Body of pancreas (tissue), 4 donors: ENCODE measurements around the gene ECD. TPM values are rescaled to one million over a fixed set of nuclear protein-coding genes. Genes with fewer than 3 reads are reported as not detected.
"Not testable (repeated sequence)": the region's sequence is repeated elsewhere in the genome, so short reads cannot be mapped to it uniquely, and the experiment has no call there.

Experiments used
- ATAC-seq: fragments of 150-250 bp; one replicate; pipeline ENCODE4 v1.9.1; 2016
- DNase-seq, 4 donors: peaks; one replicate each; pipeline ENCODE4 v3.0.0-alpha.2; 2019
- H3K27ac ChIP-seq, 4 donors: fragments of 200-600 bp; sonication (generic); 1 replicate in 3 of 4; 2 replicates in 1 of 4; pipeline versions ENCODE4 v1.5.1 to v1.6.1; 2016 to 2019; ENCODE audit warnings: mild to moderate bottlenecking in 1 of 4, mixed read lengths in 1 of 4, moderate library complexity in 1 of 4
- H3K27me3 ChIP-seq, 2 donors: fragments of 200-600 bp; sonication (generic); one replicate each; pipeline ENCODE4 v1.6.0; 2016; ENCODE audit warnings: mild to moderate bottlenecking in 1 of 2
- H3K36me3 ChIP-seq, 2 donors: fragments of 200-600 bp; sonication (generic); replicated peaks in 1 of 2; 2 replicates each; pipeline ENCODE4 v1.5.1; 2016; ENCODE audit warnings: low read depth in 2 of 2; ENCODE audit not compliant: insufficient read depth in 1 of 2
- H3K4me1 ChIP-seq: fragments of 200-600 bp; sonication (generic); one replicate; pipeline ENCODE4 v1.6.0; 2016
- H3K4me3 ChIP-seq, 2 donors: fragments of 200-600 bp; sonication (generic); 1 replicate in 1 of 2; 2 replicates in 1 of 2; pipeline ENCODE4 v1.5.1; 2016 to 2019
- H3K9me3 ChIP-seq, 3 donors: fragments of 200-600 bp; sonication (generic); 1 replicate in 2 of 3; 2 replicates in 1 of 3; pipeline ENCODE4 v1.5.1; 2016
- CTCF ChIP-seq, 7 experiments: fragments of 450-650 bp in 4 of 7; fragments of 200-600 bp in 3 of 7; sonication (generic) in 3 of 7; IDR thresholded peaks; one replicate each; pipeline ENCODE4 v1.5.1; 2016 to 2019; ENCODE audit warnings: antibody characterized with exemption in 7 of 7
- POLR2A ChIP-seq, 3 donors: fragments of 450-650 bp; IDR thresholded peaks; one replicate each; pipeline ENCODE4 v1.6.1; 2016; ENCODE audit warnings: antibody characterized with exemption in 3 of 3, mild to moderate bottlenecking in 2 of 3
- WGBS, 2 donors: methylation state at CpG; one replicate each; pipeline ENCODE4 v1.1.5; 2017; 5-methylcytosine and 5-hydroxymethylcytosine counted together
- intact Hi-C: fragments of 100-400 bp; cut with DNase I; formaldehyde crosslinking; loops from one replicate; pipeline ENCODE4 v1.15.1; 2023
- total RNA-seq, 2 donors: library from RNA; depleted of rRNA; stranded (reverse); fragments of >200 nt; gene quantifications; one replicate each; pipeline ENCODE4 v1.1.0, GENCODE V29; 2016

ECD gene
- total RNA-seq, 2 donors from 2014 or later, result 14.8 to 19.8 TPM

GRCh38 chr10:73159038-73159648 lies 8.7 kb downstream of the ECD start:
- TF ChIP-seq CTCF (IDR thresholded peaks at IDR 0.05), result peak; percentile 48 to 69 (median 60)
- no peak for TF ChIP-seq POLR2A (IDR thresholded peaks at IDR 0.05)
- Histone ChIP-seq H3K9me3 (no peaks in the 10 kb centered on the region), H3K27ac (no peak overlapping the region), H3K36me3 (peaks cover 0 to 15% of the 10 kb centered on the region in 2 donors), H3K27me3 (no peaks in the 10 kb centered on the region), H3K4me3 (no peak overlapping the region), H3K4me1 (peaks cover 12% of the 10 kb centered on the region)
- DNase-seq (peak; percentile 52 to 66 (median 62)), ATAC-seq (no peak)
- WGBS, 2 donors, result 8 to 14% methylated on average over 5 of the region's 5 CpGs
- intact Hi-C loops, result no loop called here

- Histone ChIP-seq H3K9me3 (no peaks in the 10 kb centered on the region), H3K27me3 (no peaks in the 10 kb centered on the region), H3K4me3 (no peak overlapping the region), H3K4me1 (no peaks in the 10 kb centered on the region), H3K27ac (no peak overlapping the region), H3K36me3 (peaks cover 0 to 9% of the 10 kb centered on the region in 2 donors)
- DNase-seq (no peak), ATAC-seq (no peak)
- TF ChIP-seq CTCF (IDR thresholded peaks at IDR 0.05), result no peak
- WGBS, 2 donors, result 80 to 93% methylated on average over 3 of the region's 3 CpGs
- intact Hi-C loops, result no loop called here
Measured at GRCh38 chr10:73156054-73156453, 11.8 kb downstream of the ECD start.

GRCh38 chr10:73152009-73152408 lies 15.8 kb downstream of the ECD start:
- ATAC-seq, result no peak
- no peak overlapping the region for H3K4me3 ChIP-seq
- H3K27ac ChIP-seq, result no peak overlapping the region
- TF ChIP-seq CTCF (IDR thresholded peaks at IDR 0.05), result no peak
- peaks cover 0 to 19% of the 10 kb centered on the region in 2 donors for H3K36me3 ChIP-seq
- no peak for DNase-seq
- 98 to 99% methylated on average over 3 of the region's 3 CpGs for WGBS, 2 donors
- H3K9me3 ChIP-seq, result no peaks in the 10 kb centered on the region
- intact Hi-C loops, result no loop called here
- H3K4me1 ChIP-seq, result no peaks in the 10 kb centered on the region
- H3K27me3 ChIP-seq, result no peaks in the 10 kb centered on the region

- ATAC-seq, H3K27ac ChIP-seq, H3K27me3 ChIP-seq, intact Hi-C loops, H3K9me3 ChIP-seq, DNase-seq, H3K4me1 ChIP-seq, H3K4me3 ChIP-seq: not testable (repeated sequence)
- WGBS, 2 donors, result 98 to 99% methylated on average over 5 to 7 of the region's 8 CpGs
- H3K36me3 ChIP-seq, result peaks cover 0 to 24% of the 10 kb centered on the region in 2 donors
Measured at GRCh38 chr10:73150633-73151413, 17.0 kb downstream of the ECD start.

- DNase-seq (no peak), ATAC-seq (no peak)
- Histone ChIP-seq H3K27me3 (no peaks in the 10 kb centered on the region), H3K9me3 (no peaks in the 10 kb centered on the region), H3K27ac (no peak overlapping the region), H3K4me1 (no peaks in the 10 kb centered on the region), H3K4me3 (no peak overlapping the region), H3K36me3 (peaks cover 4 to 37% of the 10 kb centered on the region in 2 donors)
- no peak for TF ChIP-seq POLR2A (IDR thresholded peaks at IDR 0.05)
- no peak for TF ChIP-seq CTCF (IDR thresholded peaks at IDR 0.05)
- 75 to 86% methylated on average over 3 of the region's 3 CpGs for WGBS, 2 donors
- intact Hi-C loops, result no loop called here
Measured at GRCh38 chr10:73141603-73142002, 26.2 kb downstream of the ECD start.
